ENCODE data around the gene TMEM258.

GRCh38 chr11:61763930-61764605 lies 28.3 kb downstream of the TMEM258 start:
- no peak for TF ChIP-seq ZBTB33 (IDR thresholded peaks at IDR 0.05; ENCODE audit: borderline replicate concordance, low read depth)
- TF ChIP-seq, protein P1, sequence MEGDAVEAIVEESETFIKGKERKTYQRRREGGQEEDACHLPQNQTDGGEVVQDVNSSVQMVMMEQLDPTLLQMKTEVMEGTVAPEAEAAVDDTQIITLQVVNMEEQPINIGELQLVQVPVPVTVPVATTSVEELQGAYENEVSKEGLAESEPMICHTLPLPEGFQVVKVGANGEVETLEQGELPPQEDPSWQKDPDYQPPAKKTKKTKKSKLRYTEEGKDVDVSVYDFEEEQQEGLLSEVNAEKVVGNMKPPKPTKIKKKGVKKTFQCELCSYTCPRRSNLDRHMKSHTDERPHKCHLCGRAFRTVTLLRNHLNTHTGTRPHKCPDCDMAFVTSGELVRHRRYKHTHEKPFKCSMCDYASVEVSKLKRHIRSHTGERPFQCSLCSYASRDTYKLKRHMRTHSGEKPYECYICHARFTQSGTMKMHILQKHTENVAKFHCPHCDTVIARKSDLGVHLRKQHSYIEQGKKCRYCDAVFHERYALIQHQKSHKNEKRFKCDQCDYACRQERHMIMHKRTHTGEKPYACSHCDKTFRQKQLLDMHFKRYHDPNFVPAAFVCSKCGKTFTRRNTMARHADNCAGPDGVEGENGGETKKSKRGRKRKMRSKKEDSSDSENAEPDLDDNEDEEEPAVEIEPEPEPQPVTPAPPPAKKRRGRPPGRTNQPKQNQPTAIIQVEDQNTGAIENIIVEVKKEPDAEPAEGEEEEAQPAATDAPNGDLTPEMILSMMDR (IDR thresholded peaks at IDR 0.05) = no peak
- TF ChIP-seq POLR2AphosphoS5 (IDR thresholded peaks at IDR 0.05; ENCODE audit: low read depth, low read length) = no peak

Data from SK-N-SH (cell line).